GM23248 (cell line): ENCODE measurements around the gene ING5. TPM values are rescaled to one million over a fixed set of nuclear protein-coding genes. Genes with fewer than 3 reads are reported as not detected.

Source experiments
- DNase-seq: peaks from one replicate; pipeline ENCODE4 v3.0.0-alpha.2; 2015
- H2AFZ ChIP-seq: fragments of 200-600 bp; sonication (generic); 2 replicates; pipeline ENCODE4 v1.6.1; 2016; ENCODE audit warnings: antibody characterized with exemption
- H3F3A ChIP-seq: fragments of 200-600 bp; sonication (generic); 2 replicates; pipeline ENCODE4 v1.6.1; 2016; ENCODE audit warnings: mild to moderate bottlenecking, antibody characterized with exemption, mixed run types; ENCODE audit not compliant: insufficient read depth
- H3K27ac ChIP-seq: fragments of 200-600 bp; sonication (generic); 2 replicates; pipeline ENCODE4 v1.5.1; 2016; ENCODE audit warnings: mild to moderate bottlenecking
- H3K27me3 ChIP-seq: fragments of 200-600 bp; sonication (generic); replicated peaks from 2 replicates; pipeline ENCODE4 v1.6.1; 2016; ENCODE audit warnings: mild to moderate bottlenecking; ENCODE audit not compliant: insufficient read depth
- H3K36me3 ChIP-seq: fragments of 200-600 bp; sonication (generic); 2 replicates; pipeline ENCODE4 v1.6.1; 2016; ENCODE audit warnings: low read depth, mild to moderate bottlenecking
- H3K4me1 ChIP-seq: fragments of 200-600 bp; sonication (generic); 2 replicates; pipeline ENCODE4 v1.6.1; 2016; ENCODE audit warnings: mild to moderate bottlenecking; ENCODE audit not compliant: insufficient read depth
- H3K4me2 ChIP-seq: fragments of 200-600 bp; sonication (generic); one replicate; pipeline ENCODE4 v1.6.1; 2016; ENCODE audit warnings: mild to moderate bottlenecking; ENCODE audit not compliant: unreplicated experiment
- H3K4me3 ChIP-seq: fragments of 200-600 bp; sonication (generic); 2 replicates; pipeline ENCODE4 v1.5.1; 2016; ENCODE audit warnings: mild to moderate bottlenecking
- H3K79me2 ChIP-seq: fragments of 200-600 bp; sonication (generic); 2 replicates; pipeline ENCODE4 v1.6.1; 2016; ENCODE audit warnings: mild to moderate bottlenecking; ENCODE audit not compliant: insufficient read depth
- H3K9ac ChIP-seq: fragments of 200-600 bp; sonication (generic); 2 replicates; pipeline ENCODE4 v1.6.1; 2016; ENCODE audit warnings: mild to moderate bottlenecking
- H3K9me2 ChIP-seq: fragments of 200-600 bp; sonication (generic); 2 replicates; pipeline ENCODE4 v1.6.1; 2016; ENCODE audit warnings: mixed run types, mild to moderate bottlenecking, moderate library complexity; ENCODE audit not compliant: insufficient read depth
- H3K9me3 ChIP-seq: fragments of 200-600 bp; sonication (generic); one replicate; pipeline ENCODE4 v1.6.1; 2017; ENCODE audit warnings: low read depth
- H4K20me1 ChIP-seq: fragments of 200-600 bp; sonication (generic); 2 replicates; pipeline ENCODE4 v1.6.0; 2016; ENCODE audit not compliant: insufficient read depth
- EZH2 ChIP-seq: fragments of 200-600 bp; sonication (generic); IDR thresholded peaks from 2 replicates; pipeline ENCODE4 v1.6.1; 2018; ENCODE audit warnings: antibody characterized with exemption, mild to moderate bottlenecking; ENCODE audit not compliant: insufficient read depth, poor library complexity, severe bottlenecking
- EZH2phosphoT487 ChIP-seq: fragments of 200-600 bp; sonication (generic); IDR thresholded peaks from 2 replicates; pipeline ENCODE4 v1.6.1; 2018; ENCODE audit warnings: antibody characterized with exemption, moderate library complexity, mild to moderate bottlenecking, low read depth; ENCODE audit not compliant: insufficient read depth
- WGBS, 2 experiments: methylation state at CpG; one replicate each; pipeline ENCODE4 v1.1.6; 2015 to 2017; ENCODE audit warnings: low lambda C conversion rate in 2 of 2, low coverage in 1 of 2; ENCODE audit errors: missing lambda C conversion rate in 2 of 2; 5-methylcytosine and 5-hydroxymethylcytosine counted together
- in situ Hi-C: fragments of 300-500 bp; cut with MboI; formaldehyde crosslinking; loops from 2 replicates; pipeline ENCODE4 v1.15.0; 2020
- polyA plus RNA-seq: library from polyadenylated mRNA; unstranded; fragments of >200 nt; fragmentation: Nextera tagmentation; extraction: Ambion mirVana; gene quantifications from 2 replicates; pipeline ENCODE4 v1.2.1, GENCODE V29; 2016
- total RNA-seq: library from RNA; depleted of rRNA; stranded (reverse); fragments of >200 nt; shearing (Covaris generic); gene quantifications from 2 replicates; pipeline ENCODE4 v1.2.3, GENCODE V29; 2014

ING5 gene
- total and polyA plus RNA-seq, 2 experiments from 2014 or later, result 9.8 to 20.3 TPM

GRCh38 chr2:241762321-241762932 lies 60.6 kb downstream of the ING5 start:
- Histone ChIP-seq H3K36me3 (peaks cover 10% of the 10 kb centered on the region; the same call in 1 of the 2 replicates), H2AFZ (no peak overlapping the region), H4K20me1 (no peaks in the 10 kb centered on the region), H3K27me3 (no peaks in the 10 kb centered on the region), H3K4me3 (no peak overlapping the region), H3K4me1 (no peaks in the 10 kb centered on the region), H3F3A (no peaks in the 10 kb centered on the region), H3K79me2 (no peaks in the 10 kb centered on the region), H3K9me3 (no peaks in the 10 kb centered on the region), H3K4me2 (no peak overlapping the region), H3K27ac (no peak overlapping the region), H3K9ac (no peak overlapping the region), H3K9me2 (no peaks in the 10 kb centered on the region)
- no peak for DNase-seq
- in situ Hi-C loops, result no loop called here
- TF ChIP-seq EZH2phosphoT487 (no peak), EZH2 (no peak)
- WGBS, 2 experiments, result 85 to 87% methylated on average over 18 of the region's 18 CpGs

GRCh38 chr2:241762933-241763369 lies 61.1 kb downstream of the ING5 start:
- no peak overlapping the region for H3K4me2 ChIP-seq

GRCh38 chr2:241763551-241764274 lies 61.9 kb downstream of the ING5 start:
- Histone ChIP-seq H3K9me2 (no peaks in the 10 kb centered on the region), H3K36me3 (peaks cover 10% of the 10 kb centered on the region; the same call in 1 of the 2 replicates), H3F3A (no peaks in the 10 kb centered on the region), H3K4me1 (no peaks in the 10 kb centered on the region), H3K27ac (no peak overlapping the region), H3K4me2 (no peak overlapping the region), H3K9me3 (no peaks in the 10 kb centered on the region), H2AFZ (no peak overlapping the region), H3K27me3 (no peaks in the 10 kb centered on the region), H3K9ac (no peak overlapping the region), H4K20me1 (no peaks in the 10 kb centered on the region), H3K4me3 (no peak overlapping the region), H3K79me2 (no peaks in the 10 kb centered on the region)
- DNase-seq, result no peak
- in situ Hi-C loops, result no loop called here
- WGBS, 2 experiments, result 83 to 84% methylated on average over 19 to 20 of the region's 20 CpGs
- TF ChIP-seq EZH2 (no peak), EZH2phosphoT487 (no peak)

More at GRCh38 chr2:241762933-241763369, 61.1 kb downstream of the ING5 start:
- in situ Hi-C loops, result no loop called here
- DNase-seq, result no peak
- Histone ChIP-seq H2AFZ (no peak overlapping the region), H3K79me2 (no peaks in the 10 kb centered on the region), H3K4me3 (no peak overlapping the region), H3K27ac (no peak overlapping the region), H3K9ac (no peak overlapping the region), H3K9me2 (no peaks in the 10 kb centered on the region), H3F3A (no peaks in the 10 kb centered on the region), H3K9me3 (no peaks in the 10 kb centered on the region), H3K4me1 (no peaks in the 10 kb centered on the region), H3K36me3 (peaks cover 10% of the 10 kb centered on the region; the same call in 1 of the 2 replicates), H3K27me3 (no peaks in the 10 kb centered on the region), H4K20me1 (no peaks in the 10 kb centered on the region)
- TF ChIP-seq EZH2phosphoT487, result no peak
- WGBS, 2 experiments, result 90 to 94% methylated on average over 13 of the region's 13 CpGs

GRCh38 chr2:241764275-241765241 lies 62.7 kb downstream of the ING5 start:
- Histone ChIP-seq H3K4me2 (no peak overlapping the region), H3K27ac (no peak overlapping the region), H3K9ac (no peak overlapping the region), H3K79me2 (no peaks in the 10 kb centered on the region), H3K9me2 (no peaks in the 10 kb centered on the region), H3K36me3 (peaks cover 3% of the 10 kb centered on the region; the same call in 1 of the 2 replicates), H2AFZ (no peak overlapping the region), H4K20me1 (no peaks in the 10 kb centered on the region), H3K4me1 (no peaks in the 10 kb centered on the region), H3K27me3 (no peaks in the 10 kb centered on the region), H3K4me3 (no peak overlapping the region), H3F3A (no peaks in the 10 kb centered on the region), H3K9me3 (no peaks in the 10 kb centered on the region)
- in situ Hi-C loops, result no loop called here
- TF ChIP-seq EZH2 (no peak), EZH2phosphoT487 (no peak)
- DNase-seq, result no peak
- 94 to 97% methylated on average over 24 to 26 of the region's 27 CpGs for WGBS, 2 experiments
